HUES48 (cell line): ENCODE measurements around the gene KCTD16.

Experiments used
- H3K27ac ChIP-seq: one replicate; pipeline ENCODE4 v1.7.0; 2013; ENCODE audit warnings: low read depth, low read length, inconsistent platforms
- H3K27me3 ChIP-seq: 2 replicates; pipeline ENCODE4 v1.6.1; 2013; ENCODE audit warnings: mild to moderate bottlenecking, low read length; ENCODE audit not compliant: control insufficient read depth, insufficient read depth
- H3K36me3 ChIP-seq: 2 replicates; pipeline ENCODE4 v1.6.1; 2013; ENCODE audit warnings: low read length; ENCODE audit not compliant: control insufficient read depth, insufficient read depth
- H3K4me1 ChIP-seq: 2 replicates; pipeline ENCODE4 v1.6.1; 2013; ENCODE audit warnings: mild to moderate bottlenecking, low read length; ENCODE audit not compliant: control insufficient read depth, insufficient read depth
- H3K4me3 ChIP-seq: 2 replicates; pipeline ENCODE4 v1.5.1; 2013; ENCODE audit warnings: mild to moderate bottlenecking, low read depth, low read length
- H3K9ac ChIP-seq: 2 replicates; pipeline ENCODE4 v1.6.1; 2013; ENCODE audit warnings: mild to moderate bottlenecking, low read depth, low read length, moderate library complexity
- H3K9me3 ChIP-seq: 2 replicates; pipeline ENCODE4 v1.6.1; 2013; ENCODE audit warnings: low read length; ENCODE audit not compliant: control insufficient read depth, insufficient read depth

Gene KCTD16

GRCh38 chr5:144284931-144285502, 114.3 kb downstream of the KCTD16 start:
- Histone ChIP-seq H3K9me3 (no peaks in the 10 kb centered on the region), H3K4me1 (peaks cover 4% of the 10 kb centered on the region), H3K27ac (no peak overlapping the region), H3K4me3 (no peak overlapping the region), H3K9ac (no peak overlapping the region), H3K27me3 (no peaks in the 10 kb centered on the region), H3K36me3 (no peaks in the 10 kb centered on the region)

- H3K9ac ChIP-seq = no peak overlapping the region
Observed at GRCh38 chr5:144289277-144289676, 118.6 kb downstream of the KCTD16 start.

GRCh38 chr5:144292029-144292428, 121.4 kb downstream of the KCTD16 start:
- no peak overlapping the region for H3K9ac ChIP-seq
- no peak overlapping the region for H3K27ac ChIP-seq
- H3K9me3 ChIP-seq = peaks cover 6% of the 10 kb centered on the region
- H3K36me3 ChIP-seq = no peaks in the 10 kb centered on the region
- no peaks in the 10 kb centered on the region for H3K27me3 ChIP-seq
- H3K4me3 ChIP-seq = no peak overlapping the region
- H3K4me1 ChIP-seq = no peaks in the 10 kb centered on the region

More at GRCh38 chr5:144289277-144289676, 118.6 kb downstream of the KCTD16 start:
- H3K4me1 ChIP-seq = peaks cover 4% of the 10 kb centered on the region
- no peak overlapping the region for H3K4me3 ChIP-seq
- no peak overlapping the region for H3K27ac ChIP-seq
- no peaks in the 10 kb centered on the region for H3K36me3 ChIP-seq
- no peaks in the 10 kb centered on the region for H3K9me3 ChIP-seq
- H3K27me3 ChIP-seq = no peaks in the 10 kb centered on the region

GRCh38 chr5:144295284-144295683, 124.6 kb downstream of the KCTD16 start:
- Histone ChIP-seq H3K9ac (no peak overlapping the region), H3K36me3 (no peaks in the 10 kb centered on the region), H3K27ac (no peak overlapping the region), H3K4me3 (no peak overlapping the region), H3K4me1 (peaks cover 16% of the 10 kb centered on the region), H3K27me3 (no peaks in the 10 kb centered on the region), H3K9me3 (peaks cover 12% of the 10 kb centered on the region)

GRCh38 chr5:144297081-144297480, 126.4 kb downstream of the KCTD16 start:
- H3K9ac ChIP-seq = no peak overlapping the region
- H3K4me3 ChIP-seq = peak overlapping the region; percentile 1; the same call in 1 of the 2 replicates
- no peaks in the 10 kb centered on the region for H3K36me3 ChIP-seq
- peaks cover 20% of the 10 kb centered on the region for H3K4me1 ChIP-seq
- H3K9me3 ChIP-seq = peaks cover 12% of the 10 kb centered on the region
- no peaks in the 10 kb centered on the region for H3K27me3 ChIP-seq
- no peak overlapping the region for H3K27ac ChIP-seq

GRCh38 chr5:144298658-144299057, 128.0 kb downstream of the KCTD16 start:
- H3K4me3 ChIP-seq = 0 out of 2 replicates have a peak overlapping the region, but pooled peaks have one; percentile 23
- no peak overlapping the region for H3K9ac ChIP-seq
- H3K36me3 ChIP-seq = no peaks in the 10 kb centered on the region
- H3K27ac ChIP-seq = peak overlapping the region; percentile 80
- H3K27me3 ChIP-seq = no peaks in the 10 kb centered on the region
- peaks cover 20% of the 10 kb centered on the region for H3K4me1 ChIP-seq
- peaks cover 12% of the 10 kb centered on the region for H3K9me3 ChIP-seq

GRCh38 chr5:144304688-144305087, 134.0 kb downstream of the KCTD16 start:
- no peak overlapping the region for H3K4me3 ChIP-seq
- H3K9me3 ChIP-seq = no peaks in the 10 kb centered on the region
- H3K27me3 ChIP-seq = no peaks in the 10 kb centered on the region
- no peak overlapping the region for H3K9ac ChIP-seq
- H3K36me3 ChIP-seq = no peaks in the 10 kb centered on the region
- H3K27ac ChIP-seq = no peak overlapping the region
- H3K4me1 ChIP-seq = peaks cover 4% of the 10 kb centered on the region; the same call in 1 of the 2 replicates

GRCh38 chr5:144307736-144308135, 137.1 kb downstream of the KCTD16 start:
- Histone ChIP-seq H3K4me3 (no peak overlapping the region), H3K4me1 (no peaks in the 10 kb centered on the region), H3K27ac (no peak overlapping the region), H3K9ac (no peak overlapping the region), H3K27me3 (no peaks in the 10 kb centered on the region), H3K9me3 (no peaks in the 10 kb centered on the region), H3K36me3 (no peaks in the 10 kb centered on the region)

- no peaks in the 10 kb centered on the region for H3K9me3 ChIP-seq
- no peaks in the 10 kb centered on the region for H3K27me3 ChIP-seq
- no peaks in the 10 kb centered on the region for H3K4me1 ChIP-seq
- no peak overlapping the region for H3K9ac ChIP-seq
- H3K27ac ChIP-seq = no peak overlapping the region
- H3K4me3 ChIP-seq = no peak overlapping the region
- H3K36me3 ChIP-seq = no peaks in the 10 kb centered on the region
Observed at GRCh38 chr5:144308174-144308573, 137.5 kb downstream of the KCTD16 start.

- H3K4me3 ChIP-seq = no peak overlapping the region
- no peaks in the 10 kb centered on the region for H3K27me3 ChIP-seq
- H3K9me3 ChIP-seq = no peaks in the 10 kb centered on the region
- H3K4me1 ChIP-seq = no peaks in the 10 kb centered on the region
- H3K9ac ChIP-seq = no peak overlapping the region
- H3K27ac ChIP-seq = no peak overlapping the region
- no peaks in the 10 kb centered on the region for H3K36me3 ChIP-seq
Observed at GRCh38 chr5:144308906-144309670, 138.4 kb downstream of the KCTD16 start.

GRCh38 chr5:144310621-144311020, 139.9 kb downstream of the KCTD16 start:
- Histone ChIP-seq H3K4me3 (no peak overlapping the region), H3K9me3 (no peaks in the 10 kb centered on the region), H3K36me3 (no peaks in the 10 kb centered on the region), H3K27me3 (no peaks in the 10 kb centered on the region), H3K9ac (no peak overlapping the region), H3K27ac (no peak overlapping the region), H3K4me1 (no peaks in the 10 kb centered on the region)
